OCI-LY3 (cell line): Measurements from ENCODE around the gene NOP56.

Source experiments
- CTCF ChIP-seq: fragments of 200-600, 300-600 bp; sonication (generic); IDR thresholded peaks from 2 replicates; pipeline ENCODE4 v1.5.1; 2014; ENCODE audit warnings: antibody characterized with exemption, low read length, low read depth
- EZH2phosphoT487 ChIP-seq: fragments of 200-600 bp; shearing (Covaris generic); IDR thresholded peaks from 2 replicates; pipeline ENCODE4 v1.6.1; 2018; ENCODE audit warnings: antibody characterized with exemption, mixed run types, low read depth

GRCh38 chr20:2652724-2653555, 508 bp downstream of the NOP56 start:
- TF ChIP-seq CTCF (no peak), EZH2phosphoT487 (no peak)
